Stimulated activated CD8-positive, alpha-beta memory T cell treated with anti-CD3 and anti-CD28 coated beads, Interleukin-4, amount 100 ng/mL, for 24 hours (primary cell): ENCODE results near the gene LONP2.
"Not testable (repeated sequence)": the region's sequence is repeated elsewhere in the genome, so short reads cannot be mapped to it uniquely, and the experiment has no call there.

Source experiments
- DNase-seq: peaks from one replicate; pipeline ENCODE4 v3.0.0-alpha.2; 2020; ENCODE audit warnings: low read depth

Gene LONP2

DNA sequence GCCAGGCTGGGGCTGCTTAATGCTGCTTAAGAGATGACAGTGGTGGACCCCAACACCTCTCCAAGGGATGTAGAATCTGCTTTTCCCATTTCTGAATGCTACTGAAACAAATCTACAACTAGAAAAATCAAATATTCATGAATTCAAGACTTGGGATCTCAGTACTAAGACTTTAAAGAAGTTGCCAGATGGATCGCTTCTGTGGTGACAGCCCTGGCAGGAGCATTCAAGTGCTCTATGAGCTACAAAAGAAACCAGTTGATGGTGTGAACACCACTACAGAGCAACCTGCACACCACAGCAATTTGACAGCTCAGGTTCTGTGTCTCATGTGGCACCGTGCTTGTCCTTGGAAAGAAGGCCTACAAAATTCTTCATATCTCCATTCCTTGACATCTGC lies 98.5 kb downstream of the LONP2 start:
- DNase-seq = no peak

DNA sequence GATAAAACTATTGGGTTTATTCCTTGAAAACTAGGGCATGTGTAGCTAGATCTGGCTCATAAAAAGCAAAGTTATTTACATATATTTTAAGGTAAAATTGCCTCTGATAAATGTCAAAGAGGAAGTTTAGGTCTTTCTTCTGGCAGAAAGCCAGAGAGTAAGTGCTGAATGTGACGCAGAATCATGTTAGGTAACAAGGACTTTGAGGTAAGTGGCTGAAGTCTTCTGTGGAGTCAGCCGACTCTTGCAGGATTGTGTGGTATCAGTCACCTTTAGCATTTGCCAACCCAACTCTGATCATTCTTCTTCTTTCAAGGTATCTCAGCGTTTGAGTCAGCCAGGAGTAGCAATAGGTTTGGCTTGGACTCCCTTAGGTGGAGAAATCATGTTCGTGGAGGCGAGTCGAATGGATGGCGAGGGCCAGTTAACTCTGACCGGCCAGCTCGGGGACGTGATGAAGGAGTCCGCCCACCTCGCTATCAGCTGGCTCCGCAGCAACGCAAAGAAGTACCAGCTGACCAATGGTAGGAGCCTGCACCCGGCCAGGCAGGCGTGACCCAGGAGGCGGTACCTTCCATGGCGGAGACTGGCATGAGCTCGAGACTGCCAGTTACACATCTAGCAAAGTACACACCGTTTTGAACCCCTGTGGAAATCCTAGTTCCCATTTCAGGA lies 103.2 kb downstream of the LONP2 start:
- no peak for DNase-seq

DNA sequence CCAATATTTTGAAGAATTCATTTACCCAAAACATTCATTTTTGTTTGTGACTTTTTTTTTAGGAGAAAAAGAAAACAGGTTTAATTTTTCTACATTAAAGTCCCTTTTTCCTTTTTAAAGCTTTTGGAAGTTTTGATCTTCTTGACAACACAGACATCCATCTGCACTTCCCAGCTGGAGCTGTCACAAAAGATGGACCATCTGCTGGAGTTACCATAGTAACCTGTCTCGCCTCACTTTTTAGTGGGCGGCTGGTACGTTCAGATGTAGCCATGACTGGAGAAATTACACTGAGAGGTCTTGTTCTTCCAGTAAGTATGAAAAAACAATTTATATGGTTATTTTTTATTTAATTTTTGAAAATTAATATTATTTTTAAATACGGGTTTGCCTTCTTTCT lies 103.9 kb downstream of the LONP2 start:
- DNase-seq = no peak

DNA sequence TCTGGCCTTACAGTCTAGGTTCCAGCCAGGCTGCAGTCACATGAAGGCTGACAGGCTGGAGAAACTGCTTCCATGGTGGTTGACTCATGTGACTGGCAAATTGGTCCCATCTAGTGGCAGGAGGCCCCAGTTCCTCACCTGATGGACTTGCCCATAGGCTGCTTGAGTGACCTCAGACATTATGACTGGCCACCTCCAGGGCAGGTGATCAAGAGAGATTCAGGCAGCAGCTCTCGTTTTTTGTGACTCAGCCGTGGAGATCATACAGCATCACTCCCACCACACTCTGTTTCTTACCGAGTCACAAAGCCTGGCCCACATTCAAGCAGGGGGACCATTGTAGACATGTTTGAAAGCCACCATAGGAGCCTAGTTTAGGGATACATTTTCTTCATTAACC lies 106.6 kb downstream of the LONP2 start:
- DNase-seq = no peak

DNA sequence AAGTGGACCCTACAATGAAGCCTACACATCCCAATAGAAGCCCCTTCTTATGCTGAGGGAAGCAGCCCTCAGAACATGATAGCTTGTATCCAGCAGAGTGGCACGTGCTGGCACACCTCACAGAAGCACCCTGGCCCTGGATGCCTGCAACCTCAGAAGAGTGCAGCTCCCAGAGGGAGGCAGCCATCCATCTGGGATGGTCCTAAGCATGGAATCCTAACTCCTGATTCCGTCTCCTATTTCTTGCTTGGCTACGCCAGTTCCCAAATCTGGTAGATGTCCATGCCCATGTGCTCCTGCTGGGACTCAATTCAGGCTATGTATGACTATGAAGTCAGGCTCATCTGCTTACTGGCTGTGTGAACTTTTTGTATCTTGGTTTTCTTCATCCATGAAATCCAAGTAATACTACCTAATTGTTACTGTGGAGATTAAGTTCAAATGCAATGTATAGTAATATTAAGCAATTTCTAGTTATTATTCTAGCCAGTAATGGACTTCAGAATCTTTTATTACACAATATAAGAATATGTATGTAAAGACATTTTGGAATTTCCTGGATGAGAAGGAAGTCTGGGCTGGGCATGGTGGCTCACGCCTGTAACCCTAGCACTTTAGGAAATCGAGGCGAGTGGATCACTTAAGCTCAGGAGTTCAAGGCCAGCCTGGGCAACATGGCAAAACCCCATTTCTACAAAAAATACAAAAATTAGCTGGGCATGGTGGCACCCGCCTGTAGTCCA lies 108.7 kb downstream of the LONP2 start:
- DNase-seq = no peak

DNA sequence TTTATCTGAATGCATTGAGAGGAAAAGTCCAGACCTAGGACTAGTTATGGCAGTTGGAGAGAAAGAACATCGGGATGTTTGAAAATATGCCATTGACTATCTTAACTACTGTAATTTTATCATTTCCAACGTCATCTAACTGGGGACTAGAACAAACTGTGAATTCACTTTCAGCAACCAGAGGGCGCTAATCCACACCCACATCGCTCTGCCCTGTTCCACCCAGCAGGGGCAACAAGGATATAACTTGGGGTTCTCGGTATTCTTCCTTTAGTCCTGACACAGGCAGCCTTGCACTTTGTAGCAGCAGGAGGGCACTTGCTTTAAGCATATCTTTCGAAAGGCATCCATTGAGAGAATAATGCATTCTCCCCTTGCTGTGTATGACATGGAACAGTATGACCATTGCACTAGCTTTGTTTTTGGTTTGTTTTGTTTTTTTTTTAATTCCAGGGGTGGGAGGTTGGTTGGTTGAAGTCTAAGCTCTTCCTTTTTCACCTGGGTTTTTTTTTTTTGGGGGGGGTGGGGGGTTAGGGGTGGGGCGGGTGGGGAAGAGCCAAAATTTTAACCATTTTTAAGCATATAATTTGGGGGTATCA lies 109.6 kb downstream of the LONP2 start:
- DNase-seq = peak; percentile 22

DNA sequence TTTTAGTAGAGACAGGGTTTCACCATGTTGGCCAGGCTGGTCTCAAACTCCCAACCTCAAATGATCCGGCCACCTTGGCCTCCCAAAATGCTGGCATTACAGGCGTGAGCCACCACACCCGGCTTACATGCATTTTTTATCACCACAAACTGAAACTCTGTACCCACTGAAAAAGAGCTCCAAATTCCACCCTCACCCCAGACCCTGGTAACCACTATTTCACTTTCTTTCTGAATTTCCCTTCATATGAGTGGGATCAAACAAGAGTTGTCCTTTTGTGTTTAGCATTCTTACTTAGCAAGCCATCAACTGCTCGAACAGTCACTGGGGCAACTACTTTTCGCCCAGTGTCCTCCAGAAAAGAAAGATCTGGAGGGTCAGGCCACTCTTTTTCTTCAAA lies 110.3 kb downstream of the LONP2 start:
- DNase-seq = not testable (repeated sequence)

DNA sequence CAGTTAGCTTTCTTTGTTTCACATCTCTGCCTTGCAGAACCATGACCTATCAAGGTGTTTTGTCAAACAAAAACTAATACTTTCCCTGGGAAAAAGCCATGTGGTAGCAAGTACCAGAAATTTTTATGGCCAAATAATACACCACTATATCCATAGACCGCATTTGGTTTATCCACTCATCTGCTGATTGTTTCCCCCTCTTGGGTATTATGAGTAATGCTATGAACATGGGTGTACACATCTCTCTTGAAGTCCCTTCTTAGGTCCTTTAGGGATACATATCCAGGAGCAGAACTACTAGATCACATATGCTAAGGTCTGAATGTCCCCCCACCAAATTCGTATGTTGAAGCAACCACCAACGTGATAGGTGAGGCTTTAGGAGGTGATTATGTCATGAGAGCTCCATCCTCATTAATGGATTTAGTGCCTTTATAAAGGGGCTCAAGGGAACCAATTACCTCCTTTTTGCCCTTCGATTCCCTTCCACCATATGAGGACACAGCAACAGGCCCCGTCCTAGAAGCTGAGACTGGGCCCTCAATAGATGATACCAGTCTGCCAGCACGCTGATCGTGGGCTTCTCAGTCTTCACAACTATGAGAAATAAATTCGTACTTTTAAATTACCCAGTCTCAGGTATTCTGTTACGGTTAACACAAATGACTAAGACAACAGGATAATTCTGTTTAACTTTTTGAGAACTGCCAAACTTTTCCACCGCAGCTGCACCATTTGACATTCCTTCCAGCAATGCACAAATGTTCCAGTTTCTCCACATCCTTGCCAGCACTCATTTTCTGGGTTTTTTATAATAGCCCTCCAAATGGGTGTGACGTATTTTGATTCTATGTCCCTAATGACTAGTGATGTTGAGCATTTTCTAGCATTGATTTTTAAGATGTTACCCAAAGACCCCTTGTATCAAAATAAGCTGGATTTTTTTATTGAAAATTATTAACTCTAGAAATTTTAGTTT lies 111.1 kb downstream of the LONP2 start:
- no peak for DNase-seq

DNA sequence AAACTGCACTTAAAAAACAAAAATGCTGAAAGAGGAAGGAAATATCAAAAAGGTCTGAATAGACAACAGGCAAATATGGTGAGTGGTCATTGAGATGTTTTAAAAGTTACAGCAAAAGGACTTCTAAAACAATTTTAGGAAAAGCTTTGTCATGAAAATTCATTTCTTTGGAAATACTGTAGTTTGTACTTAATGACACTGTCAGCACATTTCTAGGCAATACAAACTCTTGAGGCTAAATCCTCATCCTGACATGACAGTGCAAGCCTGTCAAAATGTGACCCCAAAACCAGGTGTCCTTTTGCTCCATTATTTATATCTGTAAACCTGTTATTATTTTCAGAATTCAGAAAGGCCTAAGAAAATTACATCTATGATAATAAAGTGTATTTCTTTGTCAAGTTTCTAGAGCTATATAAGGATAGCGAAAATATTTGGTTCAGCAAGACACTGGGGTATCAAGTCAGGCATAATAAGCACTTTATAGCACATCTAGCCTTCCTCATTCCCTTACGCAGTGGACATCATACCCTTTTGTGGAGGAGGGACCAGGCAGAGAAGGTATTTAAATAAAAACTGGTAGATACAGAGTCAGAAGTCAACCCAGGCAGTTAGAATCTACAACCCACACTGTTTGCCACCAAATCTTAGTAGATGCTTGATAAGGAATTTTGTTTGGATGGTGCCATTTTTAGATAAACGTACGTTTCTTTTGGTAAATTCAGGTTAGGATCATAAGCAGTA lies 112.7 kb downstream of the LONP2 start:
- DNase-seq = no peak

DNA sequence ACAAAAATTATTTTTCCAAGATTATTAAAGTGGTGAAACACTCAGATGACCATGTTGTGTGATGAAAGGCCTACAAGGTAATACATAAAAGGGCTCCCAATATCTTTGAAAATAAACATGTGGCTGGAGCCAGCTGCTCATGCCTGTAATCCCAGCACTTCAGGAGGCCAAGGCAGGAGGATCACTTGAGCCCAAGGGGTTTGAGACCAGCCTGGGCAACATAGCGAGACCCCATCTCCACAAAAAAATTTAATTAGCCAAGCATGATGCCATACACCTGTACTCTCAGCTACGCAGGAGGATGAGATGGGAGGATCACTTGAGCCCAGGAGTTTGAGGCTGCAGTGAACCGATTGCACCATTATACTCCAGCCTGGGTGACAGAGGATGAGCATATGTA lies 114.3 kb downstream of the LONP2 start:
- DNase-seq = no peak

DNA sequence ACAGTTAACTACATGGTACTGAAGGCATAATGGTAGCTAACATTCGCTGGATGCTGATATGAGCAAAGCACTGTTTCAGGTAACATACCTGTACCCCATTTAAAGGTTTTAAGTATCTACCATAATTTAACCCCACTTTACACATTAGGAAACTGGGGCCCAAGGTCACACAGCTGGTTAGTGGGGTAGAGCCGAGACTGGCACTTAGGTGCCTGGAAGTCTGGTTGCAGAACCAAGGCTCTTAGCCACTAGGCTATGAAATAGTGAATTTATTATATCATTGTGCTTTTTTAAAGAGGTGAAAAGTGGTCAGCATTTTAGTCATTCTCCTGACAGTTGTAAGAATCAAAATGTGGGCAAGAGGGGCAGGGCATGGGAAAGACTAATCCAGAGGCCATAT lies 115.9 kb downstream of the LONP2 start:
- no peak for DNase-seq

DNA sequence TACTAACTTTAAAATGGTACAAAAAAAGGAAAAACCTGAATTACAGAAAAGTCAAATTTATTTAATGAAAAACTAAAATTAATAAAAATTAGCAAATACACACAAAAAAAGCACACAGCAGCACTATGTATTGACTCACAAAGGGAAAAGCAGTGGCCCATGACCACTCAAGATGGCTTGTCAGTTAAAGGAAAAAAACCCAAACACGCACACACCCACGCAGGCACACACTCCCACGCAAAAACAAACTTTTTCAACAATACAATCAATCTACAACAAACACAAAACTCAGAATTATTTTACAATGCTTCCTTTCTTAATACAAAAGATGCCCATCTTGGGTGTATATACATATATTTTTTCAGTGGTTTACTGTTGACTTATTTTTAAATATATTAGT lies 116.9 kb downstream of the LONP2 start:
- DNase-seq = no peak

DNA sequence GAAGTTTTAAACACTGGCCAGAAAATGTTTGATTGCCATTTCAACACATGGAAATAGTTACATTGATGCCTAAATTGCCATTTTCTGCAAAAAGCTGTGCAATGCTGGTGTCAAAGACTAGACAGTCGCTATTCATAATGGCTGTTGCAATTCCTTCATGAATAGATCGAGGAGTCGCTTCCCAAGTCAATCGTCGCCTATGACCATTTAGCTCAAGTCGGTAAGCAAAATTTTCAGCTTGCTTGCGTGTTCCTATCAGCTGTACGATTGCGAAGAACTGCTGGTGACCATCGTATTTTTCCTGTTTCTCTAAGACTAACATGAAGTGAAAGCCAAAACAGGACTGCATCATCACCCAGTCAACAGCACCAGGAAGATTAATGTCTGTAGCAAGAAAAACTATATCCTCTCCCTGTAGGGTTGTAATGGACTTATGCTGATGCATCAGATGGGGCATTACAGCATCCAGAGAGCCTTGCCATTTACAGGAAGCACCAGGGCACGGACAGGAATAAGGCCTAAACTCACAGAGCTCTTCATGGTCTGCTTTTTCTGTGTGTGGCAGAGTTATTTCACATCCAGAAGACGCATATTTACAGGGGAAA lies 117.5 kb downstream of the LONP2 start:
- no peak for DNase-seq

DNA sequence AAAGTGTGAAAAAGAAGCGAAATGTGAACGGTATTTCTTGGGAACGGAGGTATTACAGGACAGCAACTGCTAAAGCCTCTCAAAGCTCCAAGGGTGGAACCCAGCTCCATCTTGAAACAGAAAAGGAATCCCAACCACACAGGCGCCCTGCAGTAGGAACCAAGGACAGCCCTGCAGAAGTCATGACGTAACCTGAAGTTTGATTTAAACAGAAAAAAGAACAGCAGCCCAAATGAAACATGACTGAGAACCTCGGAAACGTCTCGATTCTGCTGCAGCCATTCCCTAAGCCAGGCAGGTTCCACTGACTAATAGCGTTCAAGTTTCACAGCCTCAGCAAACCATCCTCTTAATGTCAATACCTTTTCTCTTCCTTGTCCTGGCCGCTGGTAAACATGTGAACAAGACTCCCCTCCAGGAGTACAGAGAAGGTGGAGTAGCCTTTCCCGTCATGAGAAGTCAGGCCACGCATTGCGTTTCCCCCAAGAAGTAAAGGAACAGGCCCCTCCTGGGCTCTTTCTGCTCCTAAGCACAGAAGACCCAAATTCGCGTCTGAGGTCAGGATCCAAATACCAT lies 121.0 kb downstream of the LONP2 start:
- DNase-seq = no peak

DNA sequence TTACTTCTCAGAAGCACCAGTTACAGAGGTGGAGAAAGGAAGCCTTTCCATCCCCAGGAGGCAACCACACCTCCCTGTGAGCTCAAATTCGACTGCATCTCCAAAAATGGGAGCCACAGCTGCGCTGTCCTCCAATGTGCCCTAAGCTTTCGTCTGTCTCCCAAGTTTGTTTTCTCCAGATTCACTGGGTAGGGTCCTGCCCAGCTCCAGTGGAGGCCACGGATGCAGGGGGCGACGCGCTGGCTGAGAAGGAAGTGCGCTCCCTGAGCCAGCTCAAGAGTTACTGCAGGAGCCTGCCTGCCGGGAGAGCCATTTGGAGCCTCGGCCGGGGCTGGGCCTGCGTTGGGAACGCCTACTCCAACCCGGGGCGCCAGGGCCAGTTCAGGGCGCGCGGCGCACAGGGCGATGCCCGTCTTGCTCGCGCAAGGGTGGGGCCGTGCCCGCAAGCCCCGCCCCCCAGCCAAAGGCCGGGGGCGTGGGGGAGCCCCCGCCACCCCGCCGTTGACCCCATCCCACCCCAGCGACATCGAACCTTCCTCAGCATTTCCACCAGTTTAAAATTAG lies 121.6 kb downstream of the LONP2 start:
- peak; percentile 73 for DNase-seq

DNA sequence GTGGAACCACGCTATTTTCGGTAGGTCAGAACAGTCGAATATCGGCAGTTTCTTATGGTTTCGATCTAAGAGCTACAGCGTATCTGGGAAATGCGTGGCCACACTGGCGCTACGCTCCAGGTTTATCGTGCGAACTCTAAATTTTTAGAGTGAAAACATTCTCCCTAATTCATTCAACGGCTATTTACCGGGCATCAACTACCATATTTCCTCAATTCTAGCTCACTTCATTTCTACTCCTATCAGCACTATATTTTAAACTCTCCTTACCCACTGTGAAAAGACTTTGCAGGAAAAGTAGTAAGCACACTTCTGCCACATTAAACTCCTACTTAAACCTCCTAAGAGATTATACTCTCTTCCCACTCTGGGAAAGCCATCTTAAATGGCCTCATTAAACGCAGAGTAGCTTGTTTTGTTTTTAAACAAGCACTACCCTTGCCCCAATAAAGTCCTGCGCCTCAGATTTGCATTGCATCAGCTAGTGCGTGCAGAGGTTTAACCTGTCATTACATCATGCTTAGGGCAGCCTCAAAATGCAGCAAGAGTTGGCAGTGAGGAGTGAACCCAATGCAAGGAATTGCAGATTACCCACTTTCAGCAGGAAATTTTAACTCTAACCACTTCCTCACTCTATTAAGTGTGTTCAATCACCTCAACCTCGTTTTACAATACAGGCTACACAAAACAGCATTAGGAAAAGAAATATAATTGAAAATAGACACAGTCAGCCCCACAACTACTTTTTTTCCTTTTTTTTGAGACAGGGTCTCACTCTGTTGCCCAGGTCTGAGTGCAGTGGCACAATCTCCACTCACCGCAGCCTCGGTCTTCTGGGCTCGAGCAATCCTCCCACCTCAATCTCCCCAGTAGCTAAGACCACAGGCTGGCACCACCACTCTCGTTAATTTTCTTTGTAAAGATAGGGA lies 122.3 kb downstream of the LONP2 start:
- DNase-seq = peak; percentile 19

DNA sequence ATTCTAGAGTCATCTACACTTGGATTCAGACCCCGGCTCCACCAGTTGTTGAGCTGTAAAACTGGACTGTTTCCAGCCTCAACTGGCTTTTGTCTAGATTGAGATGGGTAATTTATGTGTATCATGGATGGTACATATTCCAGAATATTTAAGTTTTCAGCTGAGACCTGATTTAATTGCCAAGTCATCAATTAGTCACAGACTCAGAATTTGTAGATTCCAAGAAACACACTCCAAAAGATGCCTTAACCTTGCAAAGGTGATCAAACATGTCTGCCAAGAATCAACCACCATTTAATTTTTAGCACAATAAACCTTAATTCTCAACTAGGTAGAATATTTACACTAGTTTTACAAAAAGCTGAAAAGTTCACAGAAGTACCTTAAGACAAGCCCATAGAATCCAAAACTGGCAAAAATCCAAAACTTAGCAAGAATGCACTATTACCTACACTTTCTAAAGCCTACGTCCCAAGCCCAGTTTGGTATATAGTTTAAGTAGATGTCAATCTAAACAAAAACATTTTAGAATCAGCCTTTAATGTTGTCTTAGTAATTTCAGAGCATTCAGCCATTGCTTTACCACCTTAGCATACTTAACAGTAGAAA lies 123.4 kb downstream of the LONP2 start:
- DNase-seq = no peak

DNA sequence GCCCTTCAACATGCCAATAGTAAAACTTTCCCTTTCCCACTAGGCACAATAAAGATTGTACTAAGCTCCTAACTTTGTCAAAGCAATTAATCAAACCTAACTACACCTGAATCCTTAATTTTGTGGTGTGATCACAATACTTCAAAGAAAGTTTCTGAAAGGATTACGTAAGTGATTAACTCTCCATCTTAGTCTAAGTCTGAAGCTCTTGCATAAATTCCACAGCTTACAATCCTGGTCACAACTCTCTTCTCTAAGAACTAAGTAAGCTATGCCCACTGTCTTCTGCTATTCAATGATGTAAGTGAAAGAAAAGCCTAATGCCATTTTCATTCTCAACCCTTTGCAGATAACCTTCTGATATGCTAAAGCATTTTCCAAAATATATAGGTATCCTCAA lies 125.7 kb downstream of the LONP2 start:
- no peak for DNase-seq

DNA sequence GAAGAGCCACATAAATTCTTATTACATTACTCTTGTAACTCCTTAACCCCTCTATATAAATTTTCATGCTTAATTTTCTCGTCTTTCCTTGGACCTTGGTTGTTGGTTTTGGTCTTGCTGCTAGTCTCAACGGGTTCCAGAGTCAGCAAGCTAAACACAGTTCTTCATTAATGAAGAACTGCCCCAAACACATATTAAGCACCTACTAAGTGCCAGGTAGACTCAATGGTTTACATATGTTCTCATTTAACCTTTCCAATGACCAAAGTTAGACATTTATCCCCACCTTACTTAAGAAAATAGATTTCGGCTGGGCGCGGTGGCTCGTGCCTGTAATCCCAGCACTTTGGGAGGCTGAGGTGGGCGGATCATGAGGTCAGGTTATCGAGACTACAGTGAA lies 126.1 kb downstream of the LONP2 start:
- DNase-seq = no peak
